ENCODE data around the gene DLX2. TPM values are rescaled to one million over a fixed set of nuclear protein-coding genes. Genes with fewer than 3 reads are reported as not detected.
A peak's percentile ranks its signal among the peaks of the same experiment; 100 is the strongest.

Gene DLX2
- total and polyA plus RNA-seq, 4 donors = 0.01 to 0.26 TPM; not detected in 2

- ATAC-seq (ENCODE audit: insufficient read depth, low FRiP score) = no peak
These were observed 3.8 kb downstream of the DLX2 start for GRCh38 chr2:172098650-172099471.

DNA sequence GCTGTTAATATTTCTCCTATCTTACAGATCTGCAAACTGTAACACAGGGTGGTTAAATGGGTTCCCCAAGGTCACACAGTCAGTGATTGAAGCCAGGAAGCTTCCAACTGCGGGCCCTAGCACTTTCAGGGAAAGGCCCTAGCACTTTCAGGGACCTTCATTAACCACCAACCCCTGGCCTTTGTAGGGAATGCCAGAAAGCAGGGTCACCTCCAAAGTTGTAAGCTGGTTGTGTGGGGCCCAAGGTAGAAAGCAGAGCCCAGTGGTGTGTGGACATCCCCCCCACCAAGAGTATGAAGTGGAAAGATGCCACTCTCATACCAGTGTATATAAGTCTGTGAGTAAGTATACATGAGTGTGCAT lies 4.4 kb downstream of the DLX2 start:
- Histone ChIP-seq H3K4me3 (no peak overlapping the region), H3K36me3 (ENCODE audit: control insufficient read depth in 4 of 4, insufficient read depth in 4 of 4, low read length in 4 of 4) (no peaks in the 10 kb centered on the region), H3K27me3 (ENCODE audit: control insufficient read depth in 3 of 3, insufficient read depth in 3 of 3, low read length in 2 of 3) (peaks cover 3 to 93% (median 77%) of the 10 kb centered on the region in 3 donors), H3K4me1 (ENCODE audit: control insufficient read depth in 5 of 5, insufficient read depth in 5 of 5, low read length in 5 of 5) (peaks cover 5 to 56% (median 8%) of the 10 kb centered on the region in 5 donors), H3K9me3 (ENCODE audit: control insufficient read depth in 4 of 4, insufficient read depth in 3 of 4, low read length in 3 of 4) (peaks cover 0 to 6% (median 0%) of the 10 kb centered on the region in 4 donors), H3K27ac (ENCODE audit: low read depth in 1 of 2, low read length in 1 of 2) (no peak overlapping the region), H3K9ac (ENCODE audit: insufficient read depth in 1 of 2, low read length in 2 of 2) (no peak overlapping the region)
- ATAC-seq (ENCODE audit: insufficient read depth, low FRiP score) = no peak
- 25 to 43% methylated on average over 1 of the region's 1 CpG for WGBS, 2 donors
- TF ChIP-seq CTCF (IDR thresholded peaks at IDR 0.05; ENCODE audit: control extremely low read depth, extremely low read depth) = no peak
- no peak for DNase-seq

More at GRCh38 chr2:172098650-172099471, 3.8 kb downstream of the DLX2 start:
- peak in 2 of 3 donors; percentile 51 to 52 for DNase-seq
- Histone ChIP-seq H3K36me3 (ENCODE audit: control insufficient read depth in 4 of 4, insufficient read depth in 4 of 4, low read length in 4 of 4) (no peaks in the 10 kb centered on the region), H3K27ac (ENCODE audit: low read depth in 1 of 2, low read length in 1 of 2) (no peak overlapping the region), H3K27me3 (ENCODE audit: control insufficient read depth in 3 of 3, insufficient read depth in 3 of 3, low read length in 2 of 3) (peaks cover 3 to 93% (median 77%) of the 10 kb centered on the region in 3 donors), H3K4me1 (ENCODE audit: control insufficient read depth in 5 of 5, insufficient read depth in 5 of 5, low read length in 5 of 5) (peaks cover 5 to 60% (median 9%) of the 10 kb centered on the region in 5 donors), H3K4me3 (no peak overlapping the region), H3K9ac (ENCODE audit: insufficient read depth in 1 of 2, low read length in 2 of 2) (no peak overlapping the region), H3K9me3 (ENCODE audit: control insufficient read depth in 4 of 4, insufficient read depth in 3 of 4, low read length in 3 of 4) (peaks cover 0 to 6% (median 0%) of the 10 kb centered on the region in 4 donors)
- 4 to 5% methylated on average over 50 to 61 of the region's 61 CpGs for WGBS, 2 donors
- TF ChIP-seq CTCF (IDR thresholded peaks at IDR 0.05; ENCODE audit: control extremely low read depth, extremely low read depth) = no peak

DNA sequence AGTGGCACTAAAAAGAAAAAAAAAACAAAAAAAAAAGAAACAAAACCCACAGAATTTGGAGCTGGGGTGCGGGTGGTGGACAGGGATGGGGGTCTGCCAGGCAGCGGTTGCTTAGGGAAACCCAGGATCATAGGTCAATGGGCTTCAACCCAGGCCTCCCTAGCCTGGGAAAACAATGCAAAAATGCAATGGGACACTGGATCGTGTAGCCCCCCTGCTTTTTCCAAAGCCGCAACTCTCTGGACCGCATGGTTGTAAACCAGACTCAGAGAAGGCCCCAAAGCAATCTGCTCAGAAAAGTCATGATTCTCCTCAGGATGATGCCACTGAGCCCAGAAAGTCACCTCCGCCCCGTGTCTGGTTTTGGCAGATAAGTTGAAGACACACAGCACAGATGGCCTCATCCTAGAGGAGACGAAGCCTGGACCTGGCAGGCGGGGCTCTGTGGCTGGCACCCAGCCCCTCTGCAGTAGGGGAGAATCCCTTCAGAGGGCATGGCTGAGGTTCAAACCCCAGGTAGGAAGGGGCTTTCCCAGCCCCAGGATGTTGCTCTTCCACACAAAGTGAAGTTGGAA lies 5.1 kb downstream of the DLX2 start:
- no peak overlapping the region for H3K4me3 ChIP-seq
- DNase-seq (no peak), ATAC-seq (ENCODE audit: insufficient read depth, low FRiP score) (no peak)
- peaks cover 0 to 6% (median 0%) of the 10 kb centered on the region in 4 donors for H3K9me3 ChIP-seq (ENCODE audit: control insufficient read depth in 4 of 4, insufficient read depth in 3 of 4, low read length in 3 of 4)
- peaks cover 4 to 51% (median 8%) of the 10 kb centered on the region in 5 donors for H3K4me1 ChIP-seq (ENCODE audit: control insufficient read depth in 5 of 5, insufficient read depth in 5 of 5, low read length in 5 of 5)
- H3K27me3 ChIP-seq (ENCODE audit: control insufficient read depth in 3 of 3, insufficient read depth in 3 of 3, low read length in 2 of 3) = peaks cover 7 to 95% (median 79%) of the 10 kb centered on the region in 3 donors
- WGBS, 2 donors = 25 to 33% methylated on average over 9 of the region's 9 CpGs
- H3K9ac ChIP-seq (ENCODE audit: insufficient read depth in 1 of 2, low read length in 2 of 2) = no peak overlapping the region
- no peaks in the 10 kb centered on the region for H3K36me3 ChIP-seq (ENCODE audit: control insufficient read depth in 4 of 4, insufficient read depth in 4 of 4, low read length in 4 of 4)
- no peak for TF ChIP-seq CTCF (IDR thresholded peaks at IDR 0.05; ENCODE audit: control extremely low read depth, extremely low read depth)
- no peak overlapping the region for H3K27ac ChIP-seq (ENCODE audit: low read depth in 1 of 2, low read length in 1 of 2)

All from lung (tissue), 12 donors.